Measurements from ENCODE around the gene TNIK.

The TNIK gene

DNA sequence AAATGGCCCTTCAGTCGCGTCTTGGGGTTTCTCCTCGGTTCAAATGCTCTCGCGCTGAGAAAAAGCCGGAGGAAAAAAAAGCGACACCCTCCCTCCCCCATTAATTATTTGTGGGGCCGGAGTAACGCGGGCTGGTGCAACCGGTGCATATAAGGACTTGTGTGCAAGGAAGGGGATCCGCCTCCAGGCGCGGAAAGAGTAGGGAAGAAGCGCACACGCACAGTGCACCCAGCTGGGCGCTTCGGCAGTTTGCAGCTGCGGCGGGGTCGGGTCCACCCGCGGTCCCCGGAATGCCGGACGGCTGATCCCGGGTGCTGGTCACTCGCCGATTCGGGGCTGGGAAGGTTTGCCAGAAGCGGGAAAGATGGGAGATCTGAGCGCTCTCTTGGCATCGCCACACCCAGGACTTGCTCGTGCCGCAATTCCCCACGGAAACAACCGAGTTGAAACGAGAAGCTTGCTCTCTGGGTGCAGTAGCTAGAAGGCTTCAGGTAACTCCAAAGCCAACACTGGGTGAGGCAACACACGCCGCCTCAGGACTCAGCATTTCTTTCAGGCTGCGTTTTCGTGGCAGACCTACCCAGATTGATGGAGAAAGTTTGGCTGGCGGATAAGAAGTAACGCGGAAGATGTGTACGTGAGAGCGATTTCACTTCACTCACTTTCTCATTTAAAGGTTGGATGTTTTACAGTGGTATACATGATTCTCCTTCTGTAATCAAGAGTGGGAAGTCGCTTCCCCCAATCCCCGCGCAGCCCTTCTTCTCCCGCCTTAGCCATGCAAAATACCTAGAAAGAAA lies 720 bp upstream of the TNIK start:
- Histone ChIP-seq H3K4me3 (IDR thresholded peaks at IDR 0.05; ENCODE audit: insufficient read depth, low read depth, low read length) (peak overlapping the region; percentile 86), H3K36me3 (ENCODE audit: insufficient read depth) (no peaks in the 10 kb centered on the region), H3K27ac (no peak overlapping the region), H3K79me2 (ENCODE audit: insufficient read depth, low read depth) (no peaks in the 10 kb centered on the region), H3K9ac (peak overlapping the region; percentile 40; the same call in 1 of the 2 replicates), H4K20me1 (ENCODE audit: insufficient read depth) (no peaks in the 10 kb centered on the region), H3K4me2 (peak overlapping the region; percentile 86), H2AFZ (ENCODE audit: low read depth) (peak overlapping the region; percentile 100), H3K4me1 (ENCODE audit: low read depth, poor library complexity, severe bottlenecking) (peaks cover 9% of the 10 kb centered on the region), H3K27me3 (ENCODE audit: insufficient read depth, low read depth) (no peaks in the 10 kb centered on the region)
- TF ChIP-seq, protein P1, sequence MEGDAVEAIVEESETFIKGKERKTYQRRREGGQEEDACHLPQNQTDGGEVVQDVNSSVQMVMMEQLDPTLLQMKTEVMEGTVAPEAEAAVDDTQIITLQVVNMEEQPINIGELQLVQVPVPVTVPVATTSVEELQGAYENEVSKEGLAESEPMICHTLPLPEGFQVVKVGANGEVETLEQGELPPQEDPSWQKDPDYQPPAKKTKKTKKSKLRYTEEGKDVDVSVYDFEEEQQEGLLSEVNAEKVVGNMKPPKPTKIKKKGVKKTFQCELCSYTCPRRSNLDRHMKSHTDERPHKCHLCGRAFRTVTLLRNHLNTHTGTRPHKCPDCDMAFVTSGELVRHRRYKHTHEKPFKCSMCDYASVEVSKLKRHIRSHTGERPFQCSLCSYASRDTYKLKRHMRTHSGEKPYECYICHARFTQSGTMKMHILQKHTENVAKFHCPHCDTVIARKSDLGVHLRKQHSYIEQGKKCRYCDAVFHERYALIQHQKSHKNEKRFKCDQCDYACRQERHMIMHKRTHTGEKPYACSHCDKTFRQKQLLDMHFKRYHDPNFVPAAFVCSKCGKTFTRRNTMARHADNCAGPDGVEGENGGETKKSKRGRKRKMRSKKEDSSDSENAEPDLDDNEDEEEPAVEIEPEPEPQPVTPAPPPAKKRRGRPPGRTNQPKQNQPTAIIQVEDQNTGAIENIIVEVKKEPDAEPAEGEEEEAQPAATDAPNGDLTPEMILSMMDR (conservative IDR thresholded peaks at IDR 0.05; ENCODE audit: low read depth, low read length): no peak

DNA sequence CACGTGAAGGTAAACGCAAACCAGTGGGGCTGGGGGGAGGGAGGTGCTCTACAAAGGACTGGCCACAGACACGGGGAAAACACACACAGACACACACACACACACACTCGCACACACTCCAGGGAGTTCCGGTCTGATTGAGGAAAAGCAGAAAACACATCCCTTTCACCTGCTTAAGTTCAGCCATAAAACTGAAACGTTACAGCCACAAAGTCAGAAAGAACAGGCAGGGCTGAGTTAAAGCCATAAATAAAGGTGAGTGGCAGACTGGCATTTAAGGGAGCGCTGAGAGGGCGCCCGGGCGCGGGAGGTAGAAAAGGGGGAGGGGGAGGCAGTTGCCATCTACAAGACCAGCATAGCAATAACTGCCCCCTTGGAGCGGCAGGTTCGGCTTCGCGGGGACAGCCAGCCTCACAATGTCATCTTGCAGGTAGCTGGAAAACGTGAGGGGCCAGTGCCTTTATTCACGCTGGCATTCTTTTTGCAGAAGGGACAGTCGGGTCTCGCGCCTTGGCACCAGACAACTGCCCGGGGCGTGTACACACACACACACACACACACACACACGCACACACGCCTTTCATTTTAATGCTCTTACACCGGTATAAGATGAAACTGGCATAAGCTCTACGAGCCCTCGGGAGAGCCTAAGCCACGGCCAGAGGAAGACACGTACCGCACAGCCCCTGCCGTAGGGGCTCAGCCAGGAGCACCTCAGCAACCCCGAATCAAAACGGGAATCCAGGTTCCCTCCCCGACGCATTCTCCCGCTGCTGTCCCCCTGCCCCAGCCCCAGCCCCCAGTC lies 866 bp downstream of the TNIK start:
- Histone ChIP-seq H3K79me2 (ENCODE audit: insufficient read depth, low read depth) (no peaks in the 10 kb centered on the region), H3K4me3 (IDR thresholded peaks at IDR 0.05; ENCODE audit: insufficient read depth, low read depth, low read length) (no peak overlapping the region), H4K20me1 (ENCODE audit: insufficient read depth) (no peaks in the 10 kb centered on the region), H3K27ac (no peak overlapping the region), H3K4me1 (ENCODE audit: low read depth, poor library complexity, severe bottlenecking) (peaks cover 9% of the 10 kb centered on the region), H3K4me2 (peak overlapping the region; percentile 86; the same call in 1 of the 2 replicates), H3K27me3 (ENCODE audit: insufficient read depth, low read depth) (no peaks in the 10 kb centered on the region), H3K36me3 (ENCODE audit: insufficient read depth) (no peaks in the 10 kb centered on the region), H2AFZ (ENCODE audit: low read depth) (peak overlapping the region; percentile 100; the same call in 1 of the 2 replicates), H3K9ac (no peak overlapping the region)
- TF ChIP-seq, protein P1 (conservative IDR thresholded peaks at IDR 0.05; ENCODE audit: low read depth, low read length): no peak

DNA sequence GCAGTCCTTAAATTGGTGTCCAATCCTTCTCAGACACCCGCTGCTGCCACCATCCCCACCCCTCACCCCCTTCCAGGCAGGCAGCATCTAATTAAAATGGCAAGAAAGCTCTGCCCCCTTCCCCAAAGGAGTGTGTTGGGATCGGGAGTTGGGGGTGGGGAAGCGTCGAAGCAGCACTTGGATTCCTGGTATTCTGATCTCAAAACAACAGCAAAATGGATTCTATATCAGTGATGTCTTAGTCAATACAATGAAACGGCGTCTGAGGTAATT lies 1.4 kb downstream of the TNIK start:
- no peak overlapping the region for H2AFZ ChIP-seq (ENCODE audit: low read depth)
- H3K4me3 ChIP-seq (IDR thresholded peaks at IDR 0.05; ENCODE audit: insufficient read depth, low read depth, low read length): no peak overlapping the region
- no peaks in the 10 kb centered on the region for H3K27me3 ChIP-seq (ENCODE audit: insufficient read depth, low read depth)
- H3K79me2 ChIP-seq (ENCODE audit: insufficient read depth, low read depth): no peaks in the 10 kb centered on the region
- H3K9ac ChIP-seq: no peak overlapping the region
- peaks cover 9% of the 10 kb centered on the region for H3K4me1 ChIP-seq (ENCODE audit: low read depth, poor library complexity, severe bottlenecking)
- TF ChIP-seq, protein P1 (conservative IDR thresholded peaks at IDR 0.05; ENCODE audit: low read depth, low read length): no peak
- no peaks in the 10 kb centered on the region for H4K20me1 ChIP-seq (ENCODE audit: insufficient read depth)
- no peaks in the 10 kb centered on the region for H3K36me3 ChIP-seq (ENCODE audit: insufficient read depth)
- H3K27ac ChIP-seq: no peak overlapping the region
- no peak overlapping the region for H3K4me2 ChIP-seq

DNA sequence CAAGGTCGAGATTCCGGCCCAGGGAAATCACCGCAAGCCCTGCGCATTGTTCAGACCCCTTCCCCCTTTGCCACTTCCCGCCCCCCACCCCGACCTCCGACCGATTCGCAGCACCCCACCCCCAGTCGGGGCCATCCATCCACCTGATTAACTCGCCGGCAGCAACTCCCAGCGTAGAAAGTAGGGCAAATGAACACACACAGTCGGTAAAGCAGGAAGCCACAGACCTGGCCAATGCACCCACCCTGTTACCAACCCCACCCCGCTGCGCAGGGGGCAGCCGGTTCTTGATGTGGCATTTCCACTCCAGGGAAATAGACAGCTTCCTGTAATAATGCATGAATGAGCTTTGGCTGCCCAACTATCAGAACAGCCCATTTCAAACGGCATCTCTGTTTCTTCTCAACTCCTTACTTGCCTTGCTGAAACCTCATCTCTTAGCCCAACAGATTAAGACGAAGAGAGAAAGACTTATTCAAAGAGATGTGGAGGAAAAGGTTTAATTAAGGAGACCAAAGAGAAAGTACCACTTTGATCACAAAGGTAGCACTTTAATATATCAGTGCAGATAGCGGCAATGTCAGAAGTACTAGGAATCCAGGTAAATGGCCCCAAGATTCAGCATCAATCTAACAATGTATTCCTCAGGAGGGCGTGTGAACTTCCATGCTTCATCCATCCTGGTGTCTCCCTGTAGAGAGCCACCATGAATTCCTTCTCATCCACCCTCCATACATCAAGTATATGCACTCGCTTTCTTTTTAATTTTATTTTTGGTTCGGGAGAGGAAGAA lies 1.9 kb downstream of the TNIK start:
- Histone ChIP-seq H2AFZ (ENCODE audit: low read depth) (no peak overlapping the region), H3K36me3 (ENCODE audit: insufficient read depth) (no peaks in the 10 kb centered on the region), H3K9ac (no peak overlapping the region), H3K4me2 (no peak overlapping the region), H4K20me1 (ENCODE audit: insufficient read depth) (no peaks in the 10 kb centered on the region), H3K79me2 (ENCODE audit: insufficient read depth, low read depth) (no peaks in the 10 kb centered on the region), H3K27ac (no peak overlapping the region), H3K27me3 (ENCODE audit: insufficient read depth, low read depth) (no peaks in the 10 kb centered on the region), H3K4me3 (IDR thresholded peaks at IDR 0.05; ENCODE audit: insufficient read depth, low read depth, low read length) (no peak overlapping the region), H3K4me1 (ENCODE audit: low read depth, poor library complexity, severe bottlenecking) (peaks cover 9% of the 10 kb centered on the region)
- TF ChIP-seq, protein P1 (conservative IDR thresholded peaks at IDR 0.05; ENCODE audit: low read depth, low read length): no peak
